ENCODE results near the gene TTK. TPM values are rescaled to one million over a fixed set of nuclear protein-coding genes. Genes with fewer than 3 reads are reported as not detected.
"Not testable (repeated sequence)": the region's sequence is repeated elsewhere in the genome, so short reads cannot be mapped to it uniquely, and the experiment has no call there.

TTK gene
- total and polyA plus RNA-seq, 4 experiments from 2014 or later = 0.24 to 0.87 (median 0.61) TPM; not detected in 1

- no peak overlapping the region for H3K4me3 ChIP-seq (ENCODE audit: low read length in 2 of 2)
- ChIA-PET POLR2A (ENCODE audit: partially characterized antibody) (no interaction called here), CTCF (ENCODE audit: partially characterized antibody) (no interaction called here)
- no peaks in the 10 kb centered on the region for H3K36me3 ChIP-seq (ENCODE audit: insufficient read depth, low read length)
- intact Hi-C loops (cut with micrococcal nuclease) = no loop called here
- H3K27ac Mint-ChIP-seq = no peak overlapping the region
- H3K27me3 ChIP-seq (ENCODE audit: insufficient read depth, low read length) = no peaks in the 10 kb centered on the region
- no peaks in the 10 kb centered on the region for H3K36me3 Mint-ChIP-seq
- H3K27me3 Mint-ChIP-seq = peaks cover 0 to 2% of the 10 kb centered on the region in 2 donors
- H3K4me3 Mint-ChIP-seq = no peak overlapping the region
- no peaks in the 10 kb centered on the region for H3K9me3 Mint-ChIP-seq
- H3K9me3 ChIP-seq (ENCODE audit: control insufficient read depth in 1 of 2, low read length in 2 of 2) = no peaks in the 10 kb centered on the region
- no peak for DNase-seq
- no peaks in the 10 kb centered on the region for H3K4me1 ChIP-seq (ENCODE audit: insufficient read depth, low read length)
- no peak overlapping the region for H3K27ac ChIP-seq (ENCODE audit: low read depth, low read length)
- H3K4me1 Mint-ChIP-seq = no peaks in the 10 kb centered on the region
Observed at GRCh38 chr6:80060774-80061173, 56.3 kb downstream of the TTK start.

- H3K27me3 ChIP-seq (ENCODE audit: insufficient read depth, low read length); H3K36me3 ChIP-seq (ENCODE audit: insufficient read depth, low read length); H3K4me3 Mint-ChIP-seq; H3K4me1 Mint-ChIP-seq; H3K9me3 ChIP-seq (ENCODE audit: control insufficient read depth in 1 of 2, low read length in 2 of 2); H3K4me1 ChIP-seq (ENCODE audit: insufficient read depth, low read length); H3K27ac Mint-ChIP-seq; H3K27ac ChIP-seq (ENCODE audit: low read depth, low read length); H3K4me3 ChIP-seq (ENCODE audit: low read length in 2 of 2); DNase-seq; CTCF ChIA-PET (ENCODE audit: partially characterized antibody); POLR2A ChIA-PET (ENCODE audit: partially characterized antibody); intact Hi-C loops (cut with micrococcal nuclease); H3K9me3 Mint-ChIP-seq; H3K36me3 Mint-ChIP-seq: not testable (repeated sequence)
- peaks cover 6 to 10% of the 10 kb centered on the region in 2 donors for H3K27me3 Mint-ChIP-seq
Observed at GRCh38 chr6:80068146-80068545, 63.7 kb downstream of the TTK start.

GRCh38 chr6:80070431-80070830 lies 66.0 kb downstream of the TTK start:
- H3K27me3 ChIP-seq (ENCODE audit: insufficient read depth, low read length); H3K4me3 ChIP-seq (ENCODE audit: low read length in 2 of 2); DNase-seq; intact Hi-C loops (cut with micrococcal nuclease); H3K4me1 ChIP-seq (ENCODE audit: insufficient read depth, low read length); H3K36me3 ChIP-seq (ENCODE audit: insufficient read depth, low read length); H3K4me3 Mint-ChIP-seq; H3K27ac ChIP-seq (ENCODE audit: low read depth, low read length); CTCF ChIA-PET (ENCODE audit: partially characterized antibody); H3K9me3 ChIP-seq (ENCODE audit: control insufficient read depth in 1 of 2, low read length in 2 of 2); H3K36me3 Mint-ChIP-seq; H3K4me1 Mint-ChIP-seq; POLR2A ChIA-PET (ENCODE audit: partially characterized antibody); H3K27ac Mint-ChIP-seq: not testable (repeated sequence)
- Mint-ChIP-seq H3K9me3 (peaks cover 0 to 18% (median 9%) of the 10 kb centered on the region in 8 donors), H3K27me3 (peaks cover 9 to 11% of the 10 kb centered on the region in 2 donors)

GRCh38 chr6:80077067-80077466 lies 72.6 kb downstream of the TTK start:
- H3K27ac Mint-ChIP-seq = no peak overlapping the region
- Histone ChIP-seq H3K27ac (ENCODE audit: low read depth, low read length) (no peak overlapping the region), H3K36me3 (ENCODE audit: insufficient read depth, low read length) (no peaks in the 10 kb centered on the region), H3K9me3 (ENCODE audit: control insufficient read depth in 1 of 2, low read length in 2 of 2) (no peaks in the 10 kb centered on the region), H3K27me3 (ENCODE audit: insufficient read depth, low read length) (no peaks in the 10 kb centered on the region), H3K4me1 (ENCODE audit: insufficient read depth, low read length) (no peaks in the 10 kb centered on the region), H3K4me3 (ENCODE audit: low read length in 2 of 2) (no peak overlapping the region)
- no peaks in the 10 kb centered on the region for H3K36me3 Mint-ChIP-seq
- H3K4me3 Mint-ChIP-seq = no peak overlapping the region
- peaks cover 3 to 5% of the 10 kb centered on the region in 2 donors for H3K27me3 Mint-ChIP-seq
- no peaks in the 10 kb centered on the region for H3K4me1 Mint-ChIP-seq
- ChIA-PET CTCF (ENCODE audit: partially characterized antibody) (no interaction called here), POLR2A (ENCODE audit: partially characterized antibody) (no interaction called here)
- no peak for DNase-seq
- peaks cover 0 to 18% (median 8%) of the 10 kb centered on the region in 8 donors for H3K9me3 Mint-ChIP-seq
- intact Hi-C loops (cut with micrococcal nuclease) = no loop called here

GRCh38 chr6:80088637-80089036 lies 84.2 kb downstream of the TTK start:
- CTCF ChIA-PET (ENCODE audit: partially characterized antibody) = interaction anchor here (8.1 kb wide), 1 partner anchor 139 kb away, joined by 62 read pairs; no protein-coding TSS in a partner anchor
- POLR2A ChIA-PET (ENCODE audit: partially characterized antibody) = no interaction called here
- no peak overlapping the region for H3K4me3 ChIP-seq (ENCODE audit: low read length in 2 of 2)
- Mint-ChIP-seq H3K4me3 (no peak overlapping the region), H3K36me3 (no peaks in the 10 kb centered on the region), H3K27me3 (peaks cover 9 to 15% of the 10 kb centered on the region in 2 donors), H3K9me3 (no peaks in the 10 kb centered on the region), H3K27ac (no peak overlapping the region), H3K4me1 (no peaks in the 10 kb centered on the region)
- DNase-seq = no peak
- no peaks in the 10 kb centered on the region for H3K36me3 ChIP-seq (ENCODE audit: insufficient read depth, low read length)
- no peaks in the 10 kb centered on the region for H3K9me3 ChIP-seq (ENCODE audit: control insufficient read depth in 1 of 2, low read length in 2 of 2)
- no peaks in the 10 kb centered on the region for H3K4me1 ChIP-seq (ENCODE audit: insufficient read depth, low read length)
- H3K27me3 ChIP-seq (ENCODE audit: insufficient read depth, low read length) = no peaks in the 10 kb centered on the region
- intact Hi-C loops (cut with micrococcal nuclease) = no loop called here
- no peak overlapping the region for H3K27ac ChIP-seq (ENCODE audit: low read depth, low read length)

- Histone ChIP-seq H3K27me3 (ENCODE audit: insufficient read depth, low read length) (no peaks in the 10 kb centered on the region), H3K4me1 (ENCODE audit: insufficient read depth, low read length) (no peaks in the 10 kb centered on the region), H3K27ac (ENCODE audit: low read depth, low read length) (no peak overlapping the region), H3K4me3 (ENCODE audit: low read length in 2 of 2) (no peak overlapping the region), H3K36me3 (ENCODE audit: insufficient read depth, low read length) (no peaks in the 10 kb centered on the region), H3K9me3 (ENCODE audit: control insufficient read depth in 1 of 2, low read length in 2 of 2) (no peaks in the 10 kb centered on the region)
- H3K27me3 Mint-ChIP-seq = peaks cover 9 to 12% of the 10 kb centered on the region in 2 donors
- H3K4me1 Mint-ChIP-seq = peaks cover 0 to 5% (median 0%) of the 10 kb centered on the region in 4 donors
- CTCF ChIA-PET (ENCODE audit: partially characterized antibody) = interaction anchor here (0.7 to 8.1 kb wide), 5 partner anchors 11 to 223 kb away, joined by 3 to 62 read pairs (median 3); no protein-coding TSS in a partner anchor
- no peak overlapping the region for H3K27ac Mint-ChIP-seq
- H3K36me3 Mint-ChIP-seq = no peaks in the 10 kb centered on the region
- intact Hi-C loops (cut with micrococcal nuclease) = no loop called here
- H3K4me3 Mint-ChIP-seq = no peak overlapping the region
- DNase-seq = no peak
- H3K9me3 Mint-ChIP-seq = peaks cover 0 to 3% (median 0%) of the 10 kb centered on the region in 8 donors
- POLR2A ChIA-PET (ENCODE audit: partially characterized antibody) = no interaction called here
Observed at GRCh38 chr6:80091506-80091905, 87.1 kb downstream of the TTK start.

Other genes starting within 250 kb of the TTK start
- gene ELOVL4, start 57.1 kb upstream of the TTK start, total RNA-seq = 1 to 10 TPM; 2.7 to 3.0 TPM
- 1 to 10 TPM; 5.5 to 7.4 TPM for gene ELOVL4, start 57.1 kb upstream of the TTK start, polyA plus RNA-seq
- 10 to 100 TPM; 11.8 to 16.0 TPM for gene BCKDHB, start 102.0 kb downstream of the TTK start, total RNA-seq
- gene BCKDHB, start 102.0 kb downstream of the TTK start, polyA plus RNA-seq = 10 to 100 TPM; 16.4 to 28.7 TPM

Data from CD4-positive, alpha-beta memory T cell (primary cell).